ENCODE measurements around the gene TP53I11. TPM values are rescaled to one million over a fixed set of nuclear protein-coding genes. Genes with fewer than 3 reads are reported as not detected.

Gene TP53I11
- total RNA-seq, 1 experiment from 2014 or later = 94.2 TPM

DNA sequence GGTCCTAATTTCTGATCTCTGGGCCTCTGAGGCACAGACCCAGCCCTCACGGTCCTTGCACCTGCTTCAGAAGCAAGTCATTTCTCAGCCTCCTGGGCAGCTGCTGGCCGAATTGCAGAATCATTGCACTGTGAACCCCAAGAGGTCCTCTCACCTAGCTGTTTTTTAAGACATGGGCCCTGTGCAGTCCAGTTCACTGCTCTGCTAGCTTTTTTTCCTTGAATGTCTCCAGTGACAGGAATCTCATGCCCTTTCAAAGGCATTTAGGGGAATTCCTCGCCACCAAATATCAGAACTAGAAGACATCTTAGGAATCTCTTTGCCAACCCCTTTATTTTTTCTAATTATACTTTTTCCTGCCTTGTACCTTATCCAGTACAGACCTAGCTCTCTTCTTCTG, 35.6 kb upstream of the TP53I11 start:
- no peak overlapping the region for H4K91ac ChIP-seq (ENCODE audit: insufficient read length, low read depth, low read length)
- H3K27me3 Mint-ChIP-seq (ENCODE audit: low read depth) = peaks cover 10% of the 10 kb centered on the region
- H2BK5ac ChIP-seq (ENCODE audit: insufficient read length, low read length) = no peak overlapping the region
- no peak overlapping the region for H2BK120ac ChIP-seq (ENCODE audit: low read depth, low read length, poor library complexity, severe bottlenecking)
- peaks cover 24 to 31% of the 10 kb centered on the region in 2 experiments for H3K4me1 Mint-ChIP-seq
- H2BK15ac ChIP-seq (ENCODE audit: low read depth, low read length) = no peak overlapping the region
- H3K79me2 ChIP-seq (ENCODE audit: insufficient read depth, low read length) = no peaks in the 10 kb centered on the region
- no peak overlapping the region for H3K14ac ChIP-seq (ENCODE audit: insufficient read depth, low read length)
- peaks cover 0 to 7% (median 0%) of the 10 kb centered on the region in 3 experiments; a peak in 2 of 7 replicates for H3K36me3 Mint-ChIP-seq (ENCODE audit: insufficient read depth in 1 of 3, low read depth in 3 of 3)
- H3K27me3 ChIP-seq (ENCODE audit: insufficient read depth, low read length) = no peaks in the 10 kb centered on the region
- no peak overlapping the region for H3K27ac Mint-ChIP-seq
- H4K5ac ChIP-seq (ENCODE audit: insufficient read length, low read depth, low read length) = no peak overlapping the region
- H3K9me3 ChIP-seq (ENCODE audit: control insufficient read depth, low read depth, low read length) = no peaks in the 10 kb centered on the region
- no peak overlapping the region for H3K27ac ChIP-seq (ENCODE audit: insufficient read length, low read depth, low read length)
- WGBS (ENCODE audit: extremely low coverage, insufficient read length, low lambda C conversion rate) = no CpG with 5 or more reads among the region's 3 CpGs
- no peak overlapping the region for H3K4me2 ChIP-seq (ENCODE audit: insufficient read depth, insufficient read length, low read length)
- H2AK5ac ChIP-seq (ENCODE audit: insufficient read length, low read length) = no peak overlapping the region
- TF ChIP-seq, protein P1, sequence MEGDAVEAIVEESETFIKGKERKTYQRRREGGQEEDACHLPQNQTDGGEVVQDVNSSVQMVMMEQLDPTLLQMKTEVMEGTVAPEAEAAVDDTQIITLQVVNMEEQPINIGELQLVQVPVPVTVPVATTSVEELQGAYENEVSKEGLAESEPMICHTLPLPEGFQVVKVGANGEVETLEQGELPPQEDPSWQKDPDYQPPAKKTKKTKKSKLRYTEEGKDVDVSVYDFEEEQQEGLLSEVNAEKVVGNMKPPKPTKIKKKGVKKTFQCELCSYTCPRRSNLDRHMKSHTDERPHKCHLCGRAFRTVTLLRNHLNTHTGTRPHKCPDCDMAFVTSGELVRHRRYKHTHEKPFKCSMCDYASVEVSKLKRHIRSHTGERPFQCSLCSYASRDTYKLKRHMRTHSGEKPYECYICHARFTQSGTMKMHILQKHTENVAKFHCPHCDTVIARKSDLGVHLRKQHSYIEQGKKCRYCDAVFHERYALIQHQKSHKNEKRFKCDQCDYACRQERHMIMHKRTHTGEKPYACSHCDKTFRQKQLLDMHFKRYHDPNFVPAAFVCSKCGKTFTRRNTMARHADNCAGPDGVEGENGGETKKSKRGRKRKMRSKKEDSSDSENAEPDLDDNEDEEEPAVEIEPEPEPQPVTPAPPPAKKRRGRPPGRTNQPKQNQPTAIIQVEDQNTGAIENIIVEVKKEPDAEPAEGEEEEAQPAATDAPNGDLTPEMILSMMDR (conservative IDR thresholded peaks at IDR 0.05) = no peak
- H3K23ac ChIP-seq (ENCODE audit: insufficient read length, low read depth, low read length) = no peak overlapping the region
- H4K20me1 ChIP-seq (ENCODE audit: control insufficient read depth, insufficient read depth, insufficient read length) = no peaks in the 10 kb centered on the region
- no peak overlapping the region for H3K56ac ChIP-seq (ENCODE audit: insufficient read length, low read depth, low read length)
- no peaks in the 10 kb centered on the region for H3K79me1 ChIP-seq (ENCODE audit: insufficient read depth, low read depth, low read length, poor library complexity, severe bottlenecking)
- H4K8ac ChIP-seq (replicated peaks; ENCODE audit: insufficient read length, low read depth, low read length) = no peak overlapping the region
- peaks cover 5% of the 10 kb centered on the region in 2 experiments; a peak in 3 of 5 replicates for H3K9me3 Mint-ChIP-seq
- no peaks in the 10 kb centered on the region for H3K4me1 ChIP-seq (ENCODE audit: insufficient read depth, low read length)
- H2BK20ac ChIP-seq (ENCODE audit: low read depth, low read length, poor library complexity, severe bottlenecking) = no peak overlapping the region
- no peak overlapping the region for H3K4ac ChIP-seq (ENCODE audit: low read depth, low read length)
- no peak overlapping the region for H3T11ph ChIP-seq (ENCODE audit: low read length)
- H3K23me2 ChIP-seq (ENCODE audit: insufficient read length, low read depth, low read length, poor library complexity, severe bottlenecking) = no peaks in the 10 kb centered on the region
- no peak overlapping the region for H3K18ac ChIP-seq (ENCODE audit: insufficient read length, low read depth, low read length)
- H3K9ac ChIP-seq (ENCODE audit: extremely low read depth, insufficient read length, low read length) = no peak overlapping the region
- H2AFZ ChIP-seq (ENCODE audit: low read length) = no peak overlapping the region
- DNase-seq = no peak
- no peak overlapping the region for H2BK12ac ChIP-seq (ENCODE audit: insufficient read length, low read depth, low read length)
- H3K4me3 Mint-ChIP-seq = no peak overlapping the region
